ENCODE results near the gene NAA40. TPM values are rescaled to one million over a fixed set of nuclear protein-coding genes. Genes with fewer than 3 reads are reported as not detected.

Gene NAA40
- total and polyA plus RNA-seq, 10 of the 15 experiments (the other 5 are each of a cell fraction or from before 2014, with no cell fraction given), result 4.8 to 31.6 (median 22.2) TPM

- no peaks in the 10 kb centered on the region for H3K9me3 ChIP-seq (replicated peaks; ENCODE audit: control insufficient read depth, insufficient read depth, low read length)
- FAIRE-seq, result no peak
- no peak overlapping the region for H3K4me3 ChIP-seq
- H3K4me1 ChIP-seq (ENCODE audit: control insufficient read depth, insufficient read depth, low read length), result no peaks in the 10 kb centered on the region; the same call in 1 of the 2 replicates
- H2AFZ ChIP-seq (ENCODE audit: control insufficient read depth, low read depth, low read length), result no peak overlapping the region
- in situ Hi-C loops (cut with MboI), result loop anchor here (5.0 kb wide), 1 partner anchor 147 kb away; no protein-coding TSS in a partner anchor
- H3K27me3 ChIP-seq (replicated peaks in 1 of 2; ENCODE audit: control insufficient read depth in 2 of 2, insufficient read depth in 2 of 2, low read length in 1 of 2), result no peaks in the 10 kb centered on the region
- DNase-seq (ENCODE audit: low read depth, low spot score), result no peak
- BruUV-seq (replicated peaks), result no TSS peak
- SMC1A ChIA-PET (ENCODE audit: uncharacterized antibody, unreplicated experiment), result no interaction called here
- H3K4me2 ChIP-seq (ENCODE audit: control insufficient read depth, insufficient read depth), result peak overlapping the region; percentile 38
- ATAC-seq, result peak; percentile 87
- H3K9ac ChIP-seq (ENCODE audit: control insufficient read depth, insufficient read depth, low read length), result no peak overlapping the region
- no peaks in the 10 kb centered on the region; the same call in 1 of the 2 replicates for H4K20me1 ChIP-seq (ENCODE audit: control insufficient read depth, insufficient read depth)
- RAD21 ChIA-PET (ENCODE audit: unreplicated experiment), result interaction anchor here (1.1 to 1.6 kb wide), 2 partner anchors 148 to 149 kb away, joined by 3 to 7 read pairs; no protein-coding TSS in a partner anchor
- H3K27ac ChIP-seq (ENCODE audit: control insufficient read depth, insufficient read depth), result no peak overlapping the region
- POLR2A ChIA-PET, result no interaction called here
- CTCF ChIA-PET, result interaction anchor here (1.0 to 4.1 kb wide), 3 partner anchors 17 to 164 kb away, joined by 3 to 21 read pairs (median 4); no protein-coding TSS in a partner anchor
- intact Hi-C loops (cut with micrococcal nuclease; ENCODE audit: unreplicated experiment), result loop anchor here (1.0 kb wide), 1 partner anchor 148 kb away; no protein-coding TSS in a partner anchor
- peaks cover 0 to 25% of the 10 kb centered on the region in 2 experiments; a peak in 3 of 4 replicates for H3K36me3 ChIP-seq (ENCODE audit: control insufficient read depth in 2 of 2, insufficient read depth in 2 of 2, low read length in 1 of 2)
- 8% methylated on average over 51 of the region's 67 CpGs for WGBS (ENCODE audit: insufficient coverage, insufficient replicate concordance, low lambda C conversion rate, missing lambda C conversion rate)
- no peaks in the 10 kb centered on the region for H3K79me2 ChIP-seq (ENCODE audit: control insufficient read depth, insufficient read depth, low read length)
- no peak for TF ChIP-seq SMAD5 (IDR thresholded peaks at IDR 0.05; ENCODE audit: low read depth)
- no peak for TF ChIP-seq HDAC6 (IDR thresholded peaks at IDR 0.05; ENCODE audit: unreplicated experiment)
- no peak for TF ChIP-seq KLF5 (IDR thresholded peaks at IDR 0.05; ENCODE audit: partially characterized antibody)
- TF ChIP-seq CTCF (IDR thresholded peaks at IDR 0.05 in 2 of 3, conservative IDR thresholded peaks at IDR 0.05 in 1 of 3; ENCODE audit: control insufficient read depth in 2 of 3, extremely low read depth in 1 of 3, insufficient read depth in 1 of 3, low read depth in 3 of 3, low read length in 3 of 3), result peak; percentile 45 to 74 (median 63); a peak in 5 of 6 replicates
- peak; percentile 64 for TF ChIP-seq RAD21 (IDR thresholded peaks at IDR 0.05; ENCODE audit: insufficient read depth, low read depth, low read length)
- TF ChIP-seq MTA2 (IDR thresholded peaks at IDR 0.05; ENCODE audit: low read depth), result no peak
- TF ChIP-seq BRCA1 (IDR thresholded peaks at IDR 0.05; ENCODE audit: low read depth, low read length), result no peak
- 0 out of 3 replicates have a peak, but pooled peaks of 1 of the 2 experiments have one; percentile 2 for TF ChIP-seq EGR1 (IDR thresholded peaks at IDR 0.05; ENCODE audit: borderline replicate concordance in 1 of 2, low read depth in 2 of 2, low read length in 2 of 2)
- no peak for TF ChIP-seq POLR2A (IDR thresholded peaks at IDR 0.05; ENCODE audit: low read depth, low read length)
- no peak for TF ChIP-seq EP300 (IDR thresholded peaks at IDR 0.05; ENCODE audit: borderline replicate concordance in 1 of 2, control insufficient read depth in 1 of 2, low read depth in 2 of 2, low read length in 2 of 2)
- TF ChIP-seq BCL3 (IDR thresholded peaks at IDR 0.05; ENCODE audit: borderline replicate concordance, insufficient read depth, low read depth, low read length, poor library complexity, severe bottlenecking), result peak; percentile 8
- TF ChIP-seq YY1 (IDR thresholded peaks at IDR 0.05; ENCODE audit: low read depth, low read length), result 0 out of 2 replicates have a peak, but pooled peaks have one; percentile 24
- no peak for TF ChIP-seq TCF7 (IDR thresholded peaks at IDR 0.05; ENCODE audit: borderline replicate concordance)
- no peak for TF ChIP-seq TCF12 (IDR thresholded peaks at IDR 0.05; ENCODE audit: low read depth, low read length)
- TF ChIP-seq SMC3 (IDR thresholded peaks at IDR 0.05; ENCODE audit: borderline replicate concordance, low read length), result peak; percentile 50; the same call in 1 of the 2 replicates
Measured at GRCh38 chr11:64000026-64000739, 61.4 kb downstream of the NAA40 start.

All from GM12878 (cell line).